Measurements from ENCODE around the gene ANKS1B. TPM values are rescaled to one million over a fixed set of nuclear protein-coding genes. Genes with fewer than 3 reads are reported as not detected.
A peak's percentile ranks its signal among the peaks of the same experiment; 100 is the strongest.

ANKS1B gene
- total and polyA plus RNA-seq, 10 of the 15 experiments (the other 5 are each of a cell fraction or from before 2014, with no cell fraction given), result 0.16 to 1.3 (median 0.82) TPM; not detected in 7

- TF ChIP-seq CTCF (IDR thresholded peaks at IDR 0.05 in 2 of 3, conservative IDR thresholded peaks at IDR 0.05 in 1 of 3; ENCODE audit: control insufficient read depth in 2 of 3, extremely low read depth in 1 of 3, insufficient read depth in 1 of 3, low read depth in 3 of 3, low read length in 3 of 3), result peak; percentile 55 to 81 (median 71)
- no peak for TF ChIP-seq ZNF687 (IDR thresholded peaks at IDR 0.05)
- TF ChIP-seq POLR2AphosphoS2 (IDR thresholded peaks at IDR 0.05; ENCODE audit: low read depth, low read length), result no peak
- no peak for TF ChIP-seq IRF5 (IDR thresholded peaks at IDR 0.05; ENCODE audit: borderline replicate concordance)
- no peak for TF ChIP-seq ZNF207 (IDR thresholded peaks at IDR 0.05; ENCODE audit: borderline replicate concordance)
- TF ChIP-seq SMC3 (IDR thresholded peaks at IDR 0.05; ENCODE audit: borderline replicate concordance, low read length), result peak; percentile 49; the same call in 1 of the 2 replicates
Observed at GRCh38 chr12:98743362-98743953, 1241.3 kb downstream of the ANKS1B start (continued).
